Aorta (tissue), 5 donors: ENCODE results near the gene MEIOC. TPM values are rescaled to one million over a fixed set of nuclear protein-coding genes. Genes with fewer than 3 reads are reported as not detected.

Experiments
- ATAC-seq: fragments of 200-7000 bp; cut with Tn5 transposase; one replicate; pipeline ENCODE4 v1.9.1; 2022; ENCODE audit warnings: moderate library complexity; ENCODE audit not compliant: low FRiP score
- DNase-seq, 2 donors: peaks; one replicate each; pipeline ENCODE4 v3.0.0-alpha.2; 2020
- H3K27ac ChIP-seq, 2 donors: one replicate each; pipeline ENCODE4 v1.5.1; 2013; ENCODE audit warnings: low read length in 2 of 2, mild to moderate bottlenecking in 2 of 2, moderate library complexity in 2 of 2, control low read depth in 1 of 2, inconsistent platforms in 1 of 2, low read depth in 1 of 2
- H3K27me3 ChIP-seq, 2 donors: one replicate each; pipeline ENCODE4 v1.6.1; 2013; ENCODE audit warnings: control low read depth in 1 of 2, low read length in 1 of 2, mild to moderate bottlenecking in 1 of 2, moderate library complexity in 1 of 2; ENCODE audit not compliant: insufficient read depth in 2 of 2, control insufficient read depth in 1 of 2
- H3K36me3 ChIP-seq, 2 donors: one replicate each; pipeline ENCODE4 v1.6.1; 2013; ENCODE audit warnings: control low read depth in 1 of 2, low read length in 1 of 2, mild to moderate bottlenecking in 1 of 2; ENCODE audit not compliant: insufficient read depth in 2 of 2, control insufficient read depth in 1 of 2
- H3K4me1 ChIP-seq, 2 donors: one replicate each; pipeline ENCODE4 v1.6.1; 2013; ENCODE audit warnings: low read length in 2 of 2, control low read depth in 1 of 2, mild to moderate bottlenecking in 1 of 2, moderate library complexity in 1 of 2; ENCODE audit not compliant: insufficient read depth in 2 of 2, control insufficient read depth in 1 of 2
- H3K4me3 ChIP-seq, 2 donors: one replicate each; pipeline ENCODE4 v1.5.1; 2013; ENCODE audit warnings: low read length in 2 of 2, control low read depth in 1 of 2, mild to moderate bottlenecking in 1 of 2
- H3K9me3 ChIP-seq: one replicate; pipeline ENCODE4 v1.6.1; 2013; ENCODE audit warnings: mild to moderate bottlenecking, low read length; ENCODE audit not compliant: control insufficient read depth
- WGBS, 2 donors: extraction: QIAGEN DNeasy Blood & Tissue Kit; methylation state at CpG; one replicate each; pipeline ENCODE4 v1.1.7; 2013; 5-methylcytosine and 5-hydroxymethylcytosine counted together
- intact Hi-C, 2 donors: fragments of 100-400 bp; cut with DNase I; formaldehyde crosslinking; loops; one replicate each; pipeline versions ENCODE4 v1.14.2 to v1.15.0; 2022
- polyA plus RNA-seq, 2 donors: library from polyadenylated mRNA; stranded (reverse); fragments of 200-250 nt; gene quantifications; one replicate each; pipeline ENCODE4 v1.2.3, GENCODE V29; 2013
- total RNA-seq, 2 donors: library from RNA; stranded (reverse); fragmentation: NEBNext Ultra II Directional; extraction: Animal tissue kit (Norgen Biotek cat#: 25700); gene quantifications; one replicate each; pipeline ENCODE4 v1.2.1, GENCODE V29; 2021
- donor health status: healthy with polysubstance abuse.
- donor health status: Bipolar disorder and iron deficiency.
- donor health status: DM: no; HTN: no; CAD: no.
- donor health status: DM: no; HTN: no; CAD: no.
- donor health status: DM: yes; HTN: yes; CAD: no.

Gene MEIOC
- total and polyA plus RNA-seq, 4 donors: not detected

DNA sequence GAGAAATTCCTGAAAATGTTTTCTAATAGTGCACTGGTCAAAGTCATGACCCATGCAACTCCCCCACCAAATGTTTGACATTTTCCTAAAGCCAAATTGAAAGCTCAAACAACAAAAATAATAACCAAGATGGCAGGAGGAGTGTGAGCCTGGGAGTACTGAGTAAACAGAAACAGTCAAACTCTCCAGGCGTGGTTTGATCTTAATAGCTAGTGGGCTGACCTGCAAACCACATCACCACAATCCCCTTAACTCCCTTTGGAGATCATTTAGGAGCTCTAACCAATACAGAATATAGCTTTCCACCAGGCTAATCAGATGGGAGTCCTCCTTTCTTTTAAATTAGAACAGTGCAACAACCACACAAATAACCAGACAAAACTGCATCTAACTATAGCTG lies 19.2 kb upstream of the MEIOC start:
- 41 to 55% methylated on average over 1 of the region's 1 CpG for WGBS, 2 donors
- no peaks in the 10 kb centered on the region for H3K36me3 ChIP-seq
- no peaks in the 10 kb centered on the region for H3K4me1 ChIP-seq
- H3K27ac ChIP-seq: no peak overlapping the region
- no peaks in the 10 kb centered on the region for H3K9me3 ChIP-seq
- intact Hi-C loops: loop anchor here (2.0 to 10.0 kb wide), 2 partner anchors 52 to 104 kb away; no protein-coding TSS in a partner anchor
- ATAC-seq (no peak), DNase-seq (no peak)
- H3K27me3 ChIP-seq: no peaks in the 10 kb centered on the region
- H3K4me3 ChIP-seq: no peak overlapping the region

- Histone ChIP-seq H3K27ac (no peak overlapping the region), H3K9me3 (no peaks in the 10 kb centered on the region), H3K27me3 (no peaks in the 10 kb centered on the region), H3K4me1 (no peaks in the 10 kb centered on the region), H3K4me3 (no peak overlapping the region), H3K36me3 (no peaks in the 10 kb centered on the region)
- DNase-seq (no peak), ATAC-seq (no peak)
- 3 to 9% methylated on average over 7 of the region's 7 CpGs for WGBS, 2 donors
- intact Hi-C loops: no loop called here
Measured at GRCh38 chr17:44642834-44643233, 13.4 kb upstream of the MEIOC start.

DNA sequence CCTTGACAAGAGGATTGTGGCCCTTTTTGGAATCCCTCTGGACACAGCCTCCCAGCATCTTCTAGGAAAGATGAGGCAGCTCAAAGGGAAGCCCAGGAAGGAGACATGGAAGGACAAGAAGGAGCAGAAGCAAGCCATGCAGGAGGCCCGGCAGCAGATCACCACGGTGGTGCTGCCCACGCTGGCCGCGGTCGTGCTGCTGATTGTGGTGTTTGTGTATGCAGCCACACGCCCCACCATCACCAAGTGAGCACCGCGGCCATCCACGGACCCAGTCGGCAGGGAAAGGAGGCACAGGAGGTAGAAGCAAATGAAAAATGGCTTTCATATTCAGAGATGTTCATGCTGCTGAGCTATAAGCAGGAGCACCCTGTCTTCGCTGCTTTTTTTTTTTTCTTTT lies 10.9 kb upstream of the MEIOC start:
- Histone ChIP-seq H3K4me1 (no peaks in the 10 kb centered on the region), H3K9me3 (no peaks in the 10 kb centered on the region), H3K27me3 (no peaks in the 10 kb centered on the region), H3K27ac (no peak overlapping the region), H3K36me3 (no peaks in the 10 kb centered on the region), H3K4me3 (no peak overlapping the region)
- ATAC-seq (no peak), DNase-seq (no peak)
- intact Hi-C loops: no loop called here
- WGBS, 2 donors: 86 to 90% methylated on average over 12 of the region's 12 CpGs

GRCh38 chr17:44646280-44646679 lies 10.0 kb upstream of the MEIOC start:
- ATAC-seq: no peak
- Histone ChIP-seq H3K4me1 (no peaks in the 10 kb centered on the region), H3K4me3 (no peak overlapping the region), H3K27ac (no peak overlapping the region), H3K36me3 (no peaks in the 10 kb centered on the region), H3K27me3 (no peaks in the 10 kb centered on the region), H3K9me3 (no peaks in the 10 kb centered on the region)
- intact Hi-C loops: no loop called here
- DNase-seq: no peak
- 87 to 88% methylated on average over 4 of the region's 4 CpGs for WGBS, 2 donors

DNA sequence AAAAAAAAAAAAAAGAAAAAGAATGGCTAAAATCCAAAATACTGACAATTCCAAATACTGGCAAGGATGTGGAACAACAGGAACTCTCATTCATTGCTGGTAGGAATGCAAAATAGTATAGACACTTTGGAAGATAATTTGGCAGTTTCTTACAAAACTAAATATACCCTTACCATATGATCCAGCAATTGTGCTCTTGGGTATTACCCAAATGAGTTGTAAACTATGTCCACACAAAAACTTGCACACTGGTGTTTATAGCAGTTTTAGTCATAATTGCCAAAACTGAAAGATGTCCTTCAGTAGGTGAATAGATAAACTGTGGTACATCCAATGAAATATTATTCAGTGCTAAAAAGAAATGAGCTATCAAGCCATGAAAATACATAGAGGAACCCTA lies 8.5 kb upstream of the MEIOC start:
- DNase-seq (no peak), ATAC-seq (no peak)
- Histone ChIP-seq H3K36me3 (no peaks in the 10 kb centered on the region), H3K4me1 (no peaks in the 10 kb centered on the region), H3K4me3 (no peak overlapping the region), H3K27ac (no peak overlapping the region), H3K9me3 (no peaks in the 10 kb centered on the region), H3K27me3 (no peaks in the 10 kb centered on the region)
- intact Hi-C loops: no loop called here

DNA sequence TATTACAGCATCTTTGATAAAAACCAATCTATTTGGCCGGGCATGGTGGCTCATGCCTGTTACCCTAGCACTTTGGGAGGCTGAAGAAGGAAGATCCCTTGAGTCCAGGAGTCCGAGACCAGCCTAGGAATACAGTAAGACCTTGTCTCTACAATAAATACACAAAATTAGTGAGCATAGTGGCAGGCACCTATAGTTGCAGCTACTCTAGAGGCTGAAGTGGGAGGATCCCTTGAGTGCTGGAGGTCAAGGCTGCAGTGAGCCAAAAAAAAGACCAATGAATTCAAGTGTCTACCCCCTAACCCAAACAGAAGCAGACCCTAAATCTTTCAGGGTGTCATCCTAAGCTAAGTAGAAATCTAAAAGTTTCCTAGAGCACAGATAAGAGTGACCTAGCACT lies 7.3 kb upstream of the MEIOC start:
- intact Hi-C loops: no loop called here
- Histone ChIP-seq H3K9me3 (no peaks in the 10 kb centered on the region), H3K4me1 (no peaks in the 10 kb centered on the region), H3K36me3 (no peaks in the 10 kb centered on the region), H3K4me3 (no peak overlapping the region), H3K27ac (no peak overlapping the region), H3K27me3 (no peaks in the 10 kb centered on the region)
- no peak for DNase-seq
- 59 to 68% methylated on average over 2 of the region's 2 CpGs for WGBS, 2 donors
- ATAC-seq: no peak

- DNase-seq (no peak), ATAC-seq (no peak)
- no peaks in the 10 kb centered on the region for H3K4me1 ChIP-seq
- no peaks in the 10 kb centered on the region for H3K9me3 ChIP-seq
- no peak overlapping the region for H3K27ac ChIP-seq
- H3K36me3 ChIP-seq: no peaks in the 10 kb centered on the region
- 77 to 78% methylated on average over 5 of the region's 5 CpGs for WGBS, 2 donors
- intact Hi-C loops: loop anchor here in 1 of 2 donors (10.0 kb wide), 1 partner anchor 256 kb away; no protein-coding TSS in a partner anchor
- H3K27me3 ChIP-seq: no peaks in the 10 kb centered on the region
- no peak overlapping the region for H3K4me3 ChIP-seq
Measured at GRCh38 chr17:44651228-44651627, 5.0 kb upstream of the MEIOC start.

- intact Hi-C loops: loop anchor here in 1 of 2 donors (10.0 kb wide), 1 partner anchor 258 kb away; no protein-coding TSS in a partner anchor
- H3K4me1 ChIP-seq: no peaks in the 10 kb centered on the region
- no peaks in the 10 kb centered on the region for H3K27me3 ChIP-seq
- H3K36me3 ChIP-seq: no peaks in the 10 kb centered on the region
- no peak overlapping the region for H3K27ac ChIP-seq
- DNase-seq (no peak), ATAC-seq (no peak)
- no peak overlapping the region for H3K4me3 ChIP-seq
- 86 to 92% methylated on average over 8 of the region's 8 CpGs for WGBS, 2 donors
- no peaks in the 10 kb centered on the region for H3K9me3 ChIP-seq
Measured at GRCh38 chr17:44652727-44653126, 3.5 kb upstream of the MEIOC start.

DNA sequence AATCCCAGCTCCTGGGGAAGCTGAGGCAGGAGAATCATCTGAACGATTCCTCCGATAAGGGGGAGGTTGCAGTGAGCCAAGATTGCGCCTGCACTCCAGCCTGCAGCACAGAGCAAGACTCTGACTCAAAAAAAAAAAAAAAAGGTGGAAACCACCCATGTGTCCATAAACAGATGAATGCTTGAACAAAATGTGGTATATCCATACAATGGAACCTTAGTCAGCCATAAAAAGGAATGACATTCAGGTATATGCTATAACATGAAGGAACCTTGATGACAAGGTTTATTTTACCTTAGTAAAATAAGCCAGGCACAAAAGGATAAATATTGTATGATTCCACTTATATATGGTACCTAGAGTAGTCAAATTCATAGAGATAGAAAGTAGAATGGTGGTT lies 2.9 kb upstream of the MEIOC start:
- intact Hi-C loops: loop anchor here in 1 of 2 donors (10.0 kb wide), 1 partner anchor 259 kb away; no protein-coding TSS in a partner anchor
- no peak for ATAC-seq
- Histone ChIP-seq H3K4me3 (no peak overlapping the region), H3K36me3 (no peaks in the 10 kb centered on the region), H3K4me1 (no peaks in the 10 kb centered on the region), H3K9me3 (no peaks in the 10 kb centered on the region), H3K27me3 (no peaks in the 10 kb centered on the region), H3K27ac (no peak overlapping the region)
- 93 to 95% methylated on average over 3 of the region's 3 CpGs for WGBS, 2 donors
- no peak for DNase-seq
